ENCODE data around the gene CYP1A1. TPM values are rescaled to one million over a fixed set of nuclear protein-coding genes. Genes with fewer than 3 reads are reported as not detected.
"Not testable (repeated sequence)": the region's sequence is repeated elsewhere in the genome, so short reads cannot be mapped to it uniquely, and the experiment has no call there.

The CYP1A1 gene
- polyA plus RNA-seq, 1 donor, result 0.54 TPM

GRCh38 chr15:74738239-74738638, 12.9 kb upstream of the CYP1A1 start:
- not testable (repeated sequence) for H3K4me1 ChIP-seq (ENCODE audit: control insufficient read depth, insufficient read depth, low read length); H3K27ac ChIP-seq (ENCODE audit: low read length); H3K9me3 ChIP-seq (ENCODE audit: control insufficient read depth, low read depth, low read length); H3K4me3 ChIP-seq (ENCODE audit: low read length); DNase-seq; H3K27me3 ChIP-seq (ENCODE audit: control insufficient read depth, insufficient read depth, low read length); H3K36me3 ChIP-seq (ENCODE audit: control insufficient read depth, insufficient read depth, low read length)
- 94% methylated on average over 2 of the region's 5 CpGs for whole genome bisulfite sequencing (ENCODE audit: insufficient coverage, low lambda C conversion rate)

- no peak for DNase-seq
- no peaks in the 10 kb centered on the region for H3K36me3 ChIP-seq (ENCODE audit: control insufficient read depth, insufficient read depth, low read length)
- H3K4me1 ChIP-seq (ENCODE audit: control insufficient read depth, insufficient read depth, low read length), result peaks cover 9% of the 10 kb centered on the region
- H3K9me3 ChIP-seq (ENCODE audit: control insufficient read depth, low read depth, low read length), result no peaks in the 10 kb centered on the region
- WGBS (ENCODE audit: insufficient coverage, low lambda C conversion rate), result 100% methylated on average over 1 of the region's 3 CpGs
- peaks cover 17% of the 10 kb centered on the region for H3K27me3 ChIP-seq (ENCODE audit: control insufficient read depth, insufficient read depth, low read length)
- no peak overlapping the region for H3K4me3 ChIP-seq (ENCODE audit: low read length)
- H3K27ac ChIP-seq (ENCODE audit: low read length), result no peak overlapping the region
These were observed 10.0 kb upstream of the CYP1A1 start for GRCh38 chr15:74735305-74735704.

- no CpG with 5 or more reads among the region's 3 CpGs for WGBS (ENCODE audit: insufficient coverage, low lambda C conversion rate)
- Histone ChIP-seq H3K36me3 (ENCODE audit: control insufficient read depth, insufficient read depth, low read length) (no peaks in the 10 kb centered on the region), H3K9me3 (ENCODE audit: control insufficient read depth, low read depth, low read length) (no peaks in the 10 kb centered on the region), H3K27ac (ENCODE audit: low read length) (no peak overlapping the region), H3K4me3 (ENCODE audit: low read length) (no peak overlapping the region), H3K4me1 (ENCODE audit: control insufficient read depth, insufficient read depth, low read length) (peaks cover 15% of the 10 kb centered on the region), H3K27me3 (ENCODE audit: control insufficient read depth, insufficient read depth, low read length) (peaks cover 17% of the 10 kb centered on the region)
- no peak for DNase-seq
These were observed 7.9 kb upstream of the CYP1A1 start for GRCh38 chr15:74733269-74733668.

GRCh38 chr15:74732846-74733245, 7.5 kb upstream of the CYP1A1 start:
- DNase-seq, result no peak
- no peaks in the 10 kb centered on the region for H3K9me3 ChIP-seq (ENCODE audit: control insufficient read depth, low read depth, low read length)
- no peak overlapping the region for H3K27ac ChIP-seq (ENCODE audit: low read length)
- H3K27me3 ChIP-seq (ENCODE audit: control insufficient read depth, insufficient read depth, low read length), result peaks cover 19% of the 10 kb centered on the region
- H3K4me1 ChIP-seq (ENCODE audit: control insufficient read depth, insufficient read depth, low read length), result peaks cover 15% of the 10 kb centered on the region
- no peaks in the 10 kb centered on the region for H3K36me3 ChIP-seq (ENCODE audit: control insufficient read depth, insufficient read depth, low read length)
- no peak overlapping the region for H3K4me3 ChIP-seq (ENCODE audit: low read length)
- no CpG with 5 or more reads among the region's 5 CpGs for WGBS (ENCODE audit: insufficient coverage, low lambda C conversion rate)

- peaks cover 23% of the 10 kb centered on the region for H3K4me1 ChIP-seq (ENCODE audit: control insufficient read depth, insufficient read depth, low read length)
- no peaks in the 10 kb centered on the region for H3K36me3 ChIP-seq (ENCODE audit: control insufficient read depth, insufficient read depth, low read length)
- peaks cover 35% of the 10 kb centered on the region for H3K27me3 ChIP-seq (ENCODE audit: control insufficient read depth, insufficient read depth, low read length)
- H3K4me3 ChIP-seq (ENCODE audit: low read length), result no peak overlapping the region
- peak overlapping the region; percentile 58 for H3K27ac ChIP-seq (ENCODE audit: low read length)
- WGBS (ENCODE audit: insufficient coverage, low lambda C conversion rate), result no CpG with 5 or more reads among the region's 7 CpGs
- H3K9me3 ChIP-seq (ENCODE audit: control insufficient read depth, low read depth, low read length), result no peaks in the 10 kb centered on the region
- peak; percentile 61 to 88 for DNase-seq
These were observed 5.4 kb upstream of the CYP1A1 start for GRCh38 chr15:74730619-74731316.

GRCh38 chr15:74729372-74729771, 4.0 kb upstream of the CYP1A1 start:
- Histone ChIP-seq H3K27me3 (ENCODE audit: control insufficient read depth, insufficient read depth, low read length) (peaks cover 48% of the 10 kb centered on the region), H3K4me1 (ENCODE audit: control insufficient read depth, insufficient read depth, low read length) (peaks cover 23% of the 10 kb centered on the region)
- WGBS (ENCODE audit: insufficient coverage, low lambda C conversion rate), result no CpG with 5 or more reads among the region's 6 CpGs
- H3K9me3 ChIP-seq (ENCODE audit: control insufficient read depth, low read depth, low read length); H3K36me3 ChIP-seq (ENCODE audit: control insufficient read depth, insufficient read depth, low read length); H3K27ac ChIP-seq (ENCODE audit: low read length); DNase-seq; H3K4me3 ChIP-seq (ENCODE audit: low read length): not testable (repeated sequence)

- H3K36me3 ChIP-seq (ENCODE audit: control insufficient read depth, insufficient read depth, low read length); H3K27ac ChIP-seq (ENCODE audit: low read length); H3K9me3 ChIP-seq (ENCODE audit: control insufficient read depth, low read depth, low read length); H3K4me3 ChIP-seq (ENCODE audit: low read length); DNase-seq: not testable (repeated sequence)
- Histone ChIP-seq H3K27me3 (ENCODE audit: control insufficient read depth, insufficient read depth, low read length) (peaks cover 47% of the 10 kb centered on the region), H3K4me1 (ENCODE audit: control insufficient read depth, insufficient read depth, low read length) (peaks cover 23% of the 10 kb centered on the region)
- no CpG with 5 or more reads among the region's 30 CpGs for WGBS (ENCODE audit: insufficient coverage, low lambda C conversion rate)
These were observed 3.4 kb upstream of the CYP1A1 start for GRCh38 chr15:74728699-74729098.

GRCh38 chr15:74727727-74728126, 2.4 kb upstream of the CYP1A1 start:
- H3K27ac ChIP-seq (ENCODE audit: low read length), result no peak overlapping the region
- DNase-seq, result no peak
- H3K36me3 ChIP-seq (ENCODE audit: control insufficient read depth, insufficient read depth, low read length), result no peaks in the 10 kb centered on the region
- no peak overlapping the region for H3K4me3 ChIP-seq (ENCODE audit: low read length)
- H3K27me3 ChIP-seq (ENCODE audit: control insufficient read depth, insufficient read depth, low read length), result peaks cover 47% of the 10 kb centered on the region
- H3K9me3 ChIP-seq (ENCODE audit: control insufficient read depth, low read depth, low read length), result no peaks in the 10 kb centered on the region
- 90% methylated on average over 2 of the region's 7 CpGs for WGBS (ENCODE audit: insufficient coverage, low lambda C conversion rate)
- H3K4me1 ChIP-seq (ENCODE audit: control insufficient read depth, insufficient read depth, low read length), result peaks cover 23% of the 10 kb centered on the region

GRCh38 chr15:74726774-74727164, 1.4 kb upstream of the CYP1A1 start:
- DNase-seq, result peak in 1 of 2 donors; percentile 18
- Histone ChIP-seq H3K27ac (ENCODE audit: low read length) (no peak overlapping the region), H3K4me3 (ENCODE audit: low read length) (peak overlapping the region; percentile 57), H3K4me1 (ENCODE audit: control insufficient read depth, insufficient read depth, low read length) (peaks cover 23% of the 10 kb centered on the region), H3K9me3 (ENCODE audit: control insufficient read depth, low read depth, low read length) (no peaks in the 10 kb centered on the region), H3K36me3 (ENCODE audit: control insufficient read depth, insufficient read depth, low read length) (no peaks in the 10 kb centered on the region), H3K27me3 (ENCODE audit: control insufficient read depth, insufficient read depth, low read length) (peaks cover 48% of the 10 kb centered on the region)
- 80% methylated on average over 1 of the region's 24 CpGs for WGBS (ENCODE audit: insufficient coverage, low lambda C conversion rate)

- H3K4me1 ChIP-seq (ENCODE audit: control insufficient read depth, insufficient read depth, low read length), result peaks cover 18% of the 10 kb centered on the region
- DNase-seq, result peak in 1 of 2 donors; percentile 52
- no CpG with 5 or more reads among the region's 86 CpGs for WGBS (ENCODE audit: insufficient coverage, low lambda C conversion rate)
- H3K27me3 ChIP-seq (ENCODE audit: control insufficient read depth, insufficient read depth, low read length), result peaks cover 51% of the 10 kb centered on the region
- H3K4me3 ChIP-seq (ENCODE audit: low read length), result peak overlapping the region; percentile 57
- no peaks in the 10 kb centered on the region for H3K36me3 ChIP-seq (ENCODE audit: control insufficient read depth, insufficient read depth, low read length)
- no peaks in the 10 kb centered on the region for H3K9me3 ChIP-seq (ENCODE audit: control insufficient read depth, low read depth, low read length)
- H3K27ac ChIP-seq (ENCODE audit: low read length), result no peak overlapping the region
These were observed 781 bp upstream of the CYP1A1 start for GRCh38 chr15:74725845-74726773.
